Loucy (cell line): ENCODE measurements around the gene PILRA.

Source experiments
- EZH2phosphoT487 ChIP-seq: fragments of 200-600 bp; IDR thresholded peaks from 2 replicates; pipeline ENCODE4 v1.6.1; 2018; ENCODE audit warnings: antibody characterized with exemption, mild to moderate bottlenecking, moderate library complexity, borderline replicate concordance
- TF ChIP-seq, protein P1 (sequence below): fragments of 200-600 bp; sonication (generic); conservative IDR thresholded peaks from 2 replicates; pipeline ENCODE4 v1.5.1; 2014; ENCODE audit warnings: mild to moderate bottlenecking, antibody characterized with exemption, low read length

DNA sequence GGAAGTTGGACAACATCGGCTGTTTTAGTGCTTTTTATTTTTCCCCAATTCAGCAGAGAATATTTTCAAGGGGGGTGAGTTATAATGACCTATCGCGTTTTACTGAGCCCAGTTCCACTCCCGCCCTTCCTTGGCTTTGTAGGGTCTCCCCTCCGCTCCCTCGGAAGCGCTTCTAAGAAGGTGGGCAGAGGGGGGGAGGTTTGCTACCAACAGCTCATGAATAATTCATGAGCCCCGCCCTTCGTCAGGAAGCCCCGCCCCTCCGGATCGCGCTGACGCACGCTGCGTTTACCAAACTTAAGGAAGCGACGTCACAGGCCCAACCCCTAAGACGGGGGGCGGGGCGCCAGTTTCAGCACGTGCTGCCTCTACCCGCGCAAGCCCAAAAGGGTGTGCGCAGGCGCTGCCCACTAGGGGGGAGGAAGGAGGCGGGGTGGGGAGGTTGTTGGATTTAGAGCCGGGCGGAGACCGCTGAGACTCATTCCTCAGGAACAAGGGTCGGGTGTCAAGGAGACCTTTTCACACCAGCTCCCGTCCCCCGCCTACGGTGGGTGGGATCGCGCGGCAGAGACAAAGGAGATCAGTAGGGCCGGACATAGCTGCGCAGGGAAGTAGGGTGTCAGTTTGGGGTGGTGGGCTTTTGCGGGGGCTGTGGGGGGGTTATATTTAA lies 55.8 kb downstream of the PILRA start:
- TF ChIP-seq, protein P1, sequence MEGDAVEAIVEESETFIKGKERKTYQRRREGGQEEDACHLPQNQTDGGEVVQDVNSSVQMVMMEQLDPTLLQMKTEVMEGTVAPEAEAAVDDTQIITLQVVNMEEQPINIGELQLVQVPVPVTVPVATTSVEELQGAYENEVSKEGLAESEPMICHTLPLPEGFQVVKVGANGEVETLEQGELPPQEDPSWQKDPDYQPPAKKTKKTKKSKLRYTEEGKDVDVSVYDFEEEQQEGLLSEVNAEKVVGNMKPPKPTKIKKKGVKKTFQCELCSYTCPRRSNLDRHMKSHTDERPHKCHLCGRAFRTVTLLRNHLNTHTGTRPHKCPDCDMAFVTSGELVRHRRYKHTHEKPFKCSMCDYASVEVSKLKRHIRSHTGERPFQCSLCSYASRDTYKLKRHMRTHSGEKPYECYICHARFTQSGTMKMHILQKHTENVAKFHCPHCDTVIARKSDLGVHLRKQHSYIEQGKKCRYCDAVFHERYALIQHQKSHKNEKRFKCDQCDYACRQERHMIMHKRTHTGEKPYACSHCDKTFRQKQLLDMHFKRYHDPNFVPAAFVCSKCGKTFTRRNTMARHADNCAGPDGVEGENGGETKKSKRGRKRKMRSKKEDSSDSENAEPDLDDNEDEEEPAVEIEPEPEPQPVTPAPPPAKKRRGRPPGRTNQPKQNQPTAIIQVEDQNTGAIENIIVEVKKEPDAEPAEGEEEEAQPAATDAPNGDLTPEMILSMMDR, result no peak
- no peak for TF ChIP-seq EZH2phosphoT487
